ENCODE measurements around the gene ZNF318.

Gene ZNF318

DNA sequence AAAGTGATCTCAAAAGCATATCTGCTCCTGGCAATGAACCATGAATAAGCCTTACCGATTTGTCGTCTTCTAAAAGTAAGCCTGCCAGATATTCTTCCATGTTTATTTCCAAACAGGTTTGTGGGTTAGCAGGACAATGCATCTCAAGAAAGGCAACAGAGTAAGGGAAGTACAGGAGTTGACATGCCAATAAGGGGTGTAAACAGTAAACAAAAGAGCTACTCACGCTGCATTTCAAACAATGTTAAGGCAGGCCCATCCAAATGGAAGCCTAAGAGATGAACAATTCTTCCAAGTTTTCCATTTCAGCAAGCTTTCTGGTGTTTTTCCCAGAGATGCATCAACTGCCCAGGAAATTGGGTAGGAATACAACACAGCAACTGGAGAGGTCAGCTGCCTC is 33.1 kb downstream of the ZNF318 start:
- H3K4me3 ChIP-seq (ENCODE audit: extremely low read depth, insufficient read depth, low read length, poor library complexity, severe bottlenecking), result no peak overlapping the region
- H3K4me1 ChIP-seq (ENCODE audit: control insufficient read depth, insufficient read depth, low read length, poor library complexity, severe bottlenecking), result no peaks in the 10 kb centered on the region
- WGBS, 2 experiments (ENCODE audit: insufficient coverage in 2 of 2), result 67 to 100% methylated on average over 1 of the region's 3 CpGs
- peaks cover 44% of the 10 kb centered on the region for H3K36me3 ChIP-seq (ENCODE audit: control insufficient read depth, insufficient read depth, low read length)
- no peaks in the 10 kb centered on the region for H3K9me3 ChIP-seq (ENCODE audit: control insufficient read depth, low read length)
- no peak overlapping the region for H3K27ac ChIP-seq (ENCODE audit: low read depth, low read length, severe bottlenecking)

GRCh38 chr6:43335469-43335868 is 34.0 kb downstream of the ZNF318 start:
- Histone ChIP-seq H3K9me3 (ENCODE audit: control insufficient read depth, low read length) (no peaks in the 10 kb centered on the region), H3K27ac (ENCODE audit: low read depth, low read length, severe bottlenecking) (no peak overlapping the region)
- 96 to 100% methylated on average over 2 to 3 of the region's 3 CpGs for WGBS, 2 experiments (ENCODE audit: insufficient coverage in 2 of 2)

GRCh38 chr6:43334466-43335095 is 34.9 kb downstream of the ZNF318 start:
- H3K27ac ChIP-seq (ENCODE audit: low read depth, low read length, severe bottlenecking), result no peak overlapping the region
- no peaks in the 10 kb centered on the region for H3K9me3 ChIP-seq (ENCODE audit: control insufficient read depth, low read length)
- H3K4me1 ChIP-seq (ENCODE audit: control insufficient read depth, insufficient read depth, low read length, poor library complexity, severe bottlenecking), result no peaks in the 10 kb centered on the region
- H3K4me3 ChIP-seq (ENCODE audit: extremely low read depth, insufficient read depth, low read length, poor library complexity, severe bottlenecking), result no peak overlapping the region
- peaks cover 26% of the 10 kb centered on the region for H3K36me3 ChIP-seq (ENCODE audit: control insufficient read depth, insufficient read depth, low read length)
- 80% methylated on average over 1 of the region's 2 CpGs; no CpG with 5 or more reads in 1 of the 2 experiments for WGBS, 2 experiments (ENCODE audit: insufficient coverage in 2 of 2)

More at GRCh38 chr6:43335469-43335868, 34.0 kb downstream of the ZNF318 start:
- Histone ChIP-seq H3K4me1 (ENCODE audit: control insufficient read depth, insufficient read depth, low read length, poor library complexity, severe bottlenecking) (no peaks in the 10 kb centered on the region), H3K36me3 (ENCODE audit: control insufficient read depth, insufficient read depth, low read length) (peaks cover 35% of the 10 kb centered on the region), H3K4me3 (ENCODE audit: extremely low read depth, insufficient read depth, low read length, poor library complexity, severe bottlenecking) (no peak overlapping the region)

- no peak overlapping the region for H3K4me3 ChIP-seq (ENCODE audit: extremely low read depth, insufficient read depth, low read length, poor library complexity, severe bottlenecking)
- WGBS, 2 experiments (ENCODE audit: insufficient coverage in 2 of 2), result 90 to 92% methylated on average over 2 of the region's 4 CpGs
- H3K36me3 ChIP-seq (ENCODE audit: control insufficient read depth, insufficient read depth, low read length), result no peaks in the 10 kb centered on the region
- no peaks in the 10 kb centered on the region for H3K9me3 ChIP-seq (ENCODE audit: control insufficient read depth, low read length)
- H3K27ac ChIP-seq (ENCODE audit: low read depth, low read length, severe bottlenecking), result no peak overlapping the region
- H3K4me1 ChIP-seq (ENCODE audit: control insufficient read depth, insufficient read depth, low read length, poor library complexity, severe bottlenecking), result no peaks in the 10 kb centered on the region
Observed at GRCh38 chr6:43331891-43332290, 37.6 kb downstream of the ZNF318 start.

- 86% methylated on average over 1 of the region's 1 CpG; no CpG with 5 or more reads in 1 of the 2 experiments for WGBS, 2 experiments (ENCODE audit: insufficient coverage in 2 of 2)
- Histone ChIP-seq H3K9me3 (ENCODE audit: control insufficient read depth, low read length) (no peaks in the 10 kb centered on the region), H3K27ac (ENCODE audit: low read depth, low read length, severe bottlenecking) (no peak overlapping the region), H3K4me1 (ENCODE audit: control insufficient read depth, insufficient read depth, low read length, poor library complexity, severe bottlenecking) (no peaks in the 10 kb centered on the region), H3K36me3 (ENCODE audit: control insufficient read depth, insufficient read depth, low read length) (no peaks in the 10 kb centered on the region), H3K4me3 (ENCODE audit: extremely low read depth, insufficient read depth, low read length, poor library complexity, severe bottlenecking) (no peak overlapping the region)
Observed at GRCh38 chr6:43331470-43331869, 38.0 kb downstream of the ZNF318 start.

- Histone ChIP-seq H3K4me1 (ENCODE audit: control insufficient read depth, insufficient read depth, low read length, poor library complexity, severe bottlenecking) (no peaks in the 10 kb centered on the region), H3K27ac (ENCODE audit: low read depth, low read length, severe bottlenecking) (no peak overlapping the region), H3K36me3 (ENCODE audit: control insufficient read depth, insufficient read depth, low read length) (no peaks in the 10 kb centered on the region), H3K9me3 (ENCODE audit: control insufficient read depth, low read length) (no peaks in the 10 kb centered on the region), H3K4me3 (ENCODE audit: extremely low read depth, insufficient read depth, low read length, poor library complexity, severe bottlenecking) (no peak overlapping the region)
- WGBS, 2 experiments (ENCODE audit: insufficient coverage in 2 of 2), result 43% methylated on average over 1 of the region's 1 CpG; no CpG with 5 or more reads in 1 of the 2 experiments
Observed at GRCh38 chr6:43328528-43328927, 40.9 kb downstream of the ZNF318 start.

- WGBS, 2 experiments (ENCODE audit: insufficient coverage in 2 of 2), result no CpG with 5 or more reads among the region's 1 CpG
- no peaks in the 10 kb centered on the region for H3K36me3 ChIP-seq (ENCODE audit: control insufficient read depth, insufficient read depth, low read length)
- no peak overlapping the region for H3K4me3 ChIP-seq (ENCODE audit: extremely low read depth, insufficient read depth, low read length, poor library complexity, severe bottlenecking)
Observed at GRCh38 chr6:43325876-43326275, 43.6 kb downstream of the ZNF318 start.

GRCh38 chr6:43318011-43318410 is 51.4 kb downstream of the ZNF318 start:
- Histone ChIP-seq H3K4me1 (ENCODE audit: control insufficient read depth, insufficient read depth, low read length, poor library complexity, severe bottlenecking) (no peaks in the 10 kb centered on the region), H3K9me3 (ENCODE audit: control insufficient read depth, low read length) (no peaks in the 10 kb centered on the region), H3K36me3 (ENCODE audit: control insufficient read depth, insufficient read depth, low read length) (no peaks in the 10 kb centered on the region), H3K4me3 (ENCODE audit: extremely low read depth, insufficient read depth, low read length, poor library complexity, severe bottlenecking) (no peak overlapping the region), H3K27ac (ENCODE audit: low read depth, low read length, severe bottlenecking) (no peak overlapping the region)
- WGBS, 2 experiments (ENCODE audit: insufficient coverage in 2 of 2), result no CpG with 5 or more reads among the region's 2 CpGs

More at GRCh38 chr6:43325876-43326275, 43.6 kb downstream of the ZNF318 start:
- Histone ChIP-seq H3K9me3 (ENCODE audit: control insufficient read depth, low read length) (no peaks in the 10 kb centered on the region), H3K27ac (ENCODE audit: low read depth, low read length, severe bottlenecking) (no peak overlapping the region), H3K4me1 (ENCODE audit: control insufficient read depth, insufficient read depth, low read length, poor library complexity, severe bottlenecking) (no peaks in the 10 kb centered on the region)

DNA sequence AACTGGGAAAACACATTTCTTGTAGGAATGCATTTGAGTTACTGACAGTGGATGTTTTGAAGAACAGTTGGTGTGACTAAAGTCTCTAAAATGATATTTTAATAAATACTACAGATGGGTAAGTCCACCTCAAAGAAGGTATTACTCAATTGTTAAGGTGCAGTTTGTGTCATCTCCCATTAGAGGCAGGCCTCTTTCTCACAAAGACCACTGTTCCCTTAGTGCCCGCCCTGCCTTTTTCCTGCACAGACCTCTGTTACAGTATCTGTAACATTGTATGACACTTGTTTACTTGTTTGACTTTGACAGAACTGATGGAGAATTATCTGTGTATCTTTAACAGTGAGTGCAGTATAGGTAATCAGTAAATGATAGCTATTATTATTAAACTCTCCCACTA is 55.6 kb downstream of the ZNF318 start:
- WGBS, 2 experiments (ENCODE audit: insufficient coverage in 2 of 2), result no CpG with 5 or more reads among the region's 1 CpG
- no peaks in the 10 kb centered on the region for H3K36me3 ChIP-seq (ENCODE audit: control insufficient read depth, insufficient read depth, low read length)
- no peak overlapping the region for H3K27ac ChIP-seq (ENCODE audit: low read depth, low read length, severe bottlenecking)
- H3K4me3 ChIP-seq (ENCODE audit: extremely low read depth, insufficient read depth, low read length, poor library complexity, severe bottlenecking), result no peak overlapping the region
- H3K9me3 ChIP-seq (ENCODE audit: control insufficient read depth, low read length), result no peaks in the 10 kb centered on the region
- H3K4me1 ChIP-seq (ENCODE audit: control insufficient read depth, insufficient read depth, low read length, poor library complexity, severe bottlenecking), result no peaks in the 10 kb centered on the region

DNA sequence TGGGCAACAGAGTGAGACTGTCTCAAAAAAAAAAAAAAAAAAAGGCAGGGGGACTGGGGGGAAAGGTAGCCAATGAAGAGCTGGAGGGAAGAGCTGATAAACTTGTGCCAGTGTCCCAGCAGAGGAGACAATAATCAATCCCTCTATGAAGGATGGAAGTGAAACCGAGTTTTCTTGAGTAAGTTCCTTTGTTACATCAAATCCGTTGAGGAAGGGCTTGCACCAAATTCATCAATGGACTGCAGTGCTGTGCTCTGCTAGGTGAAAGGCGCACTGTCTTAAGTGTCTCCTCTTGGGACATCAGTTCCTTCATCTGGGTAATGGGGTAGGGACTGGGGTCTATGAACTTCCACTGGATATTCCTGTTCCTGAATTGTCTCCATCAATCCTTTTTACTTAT is 57.8 kb downstream of the ZNF318 start:
- H3K36me3 ChIP-seq (ENCODE audit: control insufficient read depth, insufficient read depth, low read length), result no peaks in the 10 kb centered on the region
- no peaks in the 10 kb centered on the region for H3K4me1 ChIP-seq (ENCODE audit: control insufficient read depth, insufficient read depth, low read length, poor library complexity, severe bottlenecking)
- no peak overlapping the region for H3K4me3 ChIP-seq (ENCODE audit: extremely low read depth, insufficient read depth, low read length, poor library complexity, severe bottlenecking)
- 80 to 83% methylated on average over 2 to 3 of the region's 3 CpGs for WGBS, 2 experiments (ENCODE audit: insufficient coverage in 2 of 2)
- H3K9me3 ChIP-seq (ENCODE audit: control insufficient read depth, low read length), result no peaks in the 10 kb centered on the region
- no peak overlapping the region for H3K27ac ChIP-seq (ENCODE audit: low read depth, low read length, severe bottlenecking)

GRCh38 chr6:43310624-43311023 is 58.8 kb downstream of the ZNF318 start:
- Histone ChIP-seq H3K27ac (ENCODE audit: low read depth, low read length, severe bottlenecking) (no peak overlapping the region), H3K4me3 (ENCODE audit: extremely low read depth, insufficient read depth, low read length, poor library complexity, severe bottlenecking) (no peak overlapping the region), H3K9me3 (ENCODE audit: control insufficient read depth, low read length) (no peaks in the 10 kb centered on the region), H3K36me3 (ENCODE audit: control insufficient read depth, insufficient read depth, low read length) (no peaks in the 10 kb centered on the region), H3K4me1 (ENCODE audit: control insufficient read depth, insufficient read depth, low read length, poor library complexity, severe bottlenecking) (no peaks in the 10 kb centered on the region)

Data from mesodermal cell (in vitro differentiated cells).